Astrocyte of the spinal cord (primary cell): Measurements from ENCODE around the gene CEND1.

Source experiments
- DNase-seq: peaks from one replicate; pipeline ENCODE4 v3.0.0; 2011; ENCODE audit warnings: low read depth, low spot score
- H3K4me3 ChIP-seq: 2 replicates; pipeline ENCODE4 v1.5.1; 2011; ENCODE audit warnings: low read depth, mild to moderate bottlenecking, low read length, moderate library complexity
- in situ Hi-C: cut with HindIII; loops from 2 replicates; pipeline ENCODE4 v1.10.0; 2017; ENCODE audit warnings: low sequenced_read_pairs
- TF ChIP-seq, protein P1 (sequence below): IDR thresholded peaks from 2 replicates; pipeline ENCODE4 v1.5.1; 2012; ENCODE audit warnings: low read depth, mild to moderate bottlenecking, low read length, inconsistent platforms

Gene CEND1

DNA sequence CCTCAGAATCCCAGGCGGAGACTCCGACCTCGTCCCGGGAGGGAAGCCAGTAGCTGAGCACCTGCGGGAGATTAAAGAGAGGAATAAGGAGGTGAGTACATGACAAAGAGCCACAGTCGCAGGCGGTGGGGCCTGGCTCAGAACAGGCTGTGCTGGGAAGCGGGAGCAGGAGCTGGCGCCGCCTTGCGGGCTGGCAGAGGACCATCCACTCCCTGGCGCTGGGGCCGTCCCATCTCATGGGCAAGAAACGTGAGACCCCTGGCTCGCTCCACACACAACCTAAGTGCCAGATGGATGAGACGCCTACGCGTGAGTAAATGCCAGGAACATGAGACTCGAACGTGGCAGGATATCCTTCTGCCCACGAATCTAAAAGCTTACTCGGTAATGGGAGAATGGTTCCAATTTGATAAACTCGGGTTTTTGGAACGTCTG lies 6.3 kb downstream of the CEND1 start:
- in situ Hi-C loops: no loop called here
- TF ChIP-seq, protein P1, sequence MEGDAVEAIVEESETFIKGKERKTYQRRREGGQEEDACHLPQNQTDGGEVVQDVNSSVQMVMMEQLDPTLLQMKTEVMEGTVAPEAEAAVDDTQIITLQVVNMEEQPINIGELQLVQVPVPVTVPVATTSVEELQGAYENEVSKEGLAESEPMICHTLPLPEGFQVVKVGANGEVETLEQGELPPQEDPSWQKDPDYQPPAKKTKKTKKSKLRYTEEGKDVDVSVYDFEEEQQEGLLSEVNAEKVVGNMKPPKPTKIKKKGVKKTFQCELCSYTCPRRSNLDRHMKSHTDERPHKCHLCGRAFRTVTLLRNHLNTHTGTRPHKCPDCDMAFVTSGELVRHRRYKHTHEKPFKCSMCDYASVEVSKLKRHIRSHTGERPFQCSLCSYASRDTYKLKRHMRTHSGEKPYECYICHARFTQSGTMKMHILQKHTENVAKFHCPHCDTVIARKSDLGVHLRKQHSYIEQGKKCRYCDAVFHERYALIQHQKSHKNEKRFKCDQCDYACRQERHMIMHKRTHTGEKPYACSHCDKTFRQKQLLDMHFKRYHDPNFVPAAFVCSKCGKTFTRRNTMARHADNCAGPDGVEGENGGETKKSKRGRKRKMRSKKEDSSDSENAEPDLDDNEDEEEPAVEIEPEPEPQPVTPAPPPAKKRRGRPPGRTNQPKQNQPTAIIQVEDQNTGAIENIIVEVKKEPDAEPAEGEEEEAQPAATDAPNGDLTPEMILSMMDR: peak; percentile 94
- peak; percentile 85 for DNase-seq
- no peak overlapping the region for H3K4me3 ChIP-seq

- no peak overlapping the region for H3K4me3 ChIP-seq
- in situ Hi-C loops: no loop called here
- TF ChIP-seq, protein P1: no peak
- no peak for DNase-seq
Measured at GRCh38 chr11:782264-783174, 7.4 kb downstream of the CEND1 start.

- in situ Hi-C loops: no loop called here
- no peak overlapping the region for H3K4me3 ChIP-seq
- TF ChIP-seq, protein P1: no peak
- no peak for DNase-seq
Measured at GRCh38 chr11:779955-780532, 9.8 kb downstream of the CEND1 start.

DNA sequence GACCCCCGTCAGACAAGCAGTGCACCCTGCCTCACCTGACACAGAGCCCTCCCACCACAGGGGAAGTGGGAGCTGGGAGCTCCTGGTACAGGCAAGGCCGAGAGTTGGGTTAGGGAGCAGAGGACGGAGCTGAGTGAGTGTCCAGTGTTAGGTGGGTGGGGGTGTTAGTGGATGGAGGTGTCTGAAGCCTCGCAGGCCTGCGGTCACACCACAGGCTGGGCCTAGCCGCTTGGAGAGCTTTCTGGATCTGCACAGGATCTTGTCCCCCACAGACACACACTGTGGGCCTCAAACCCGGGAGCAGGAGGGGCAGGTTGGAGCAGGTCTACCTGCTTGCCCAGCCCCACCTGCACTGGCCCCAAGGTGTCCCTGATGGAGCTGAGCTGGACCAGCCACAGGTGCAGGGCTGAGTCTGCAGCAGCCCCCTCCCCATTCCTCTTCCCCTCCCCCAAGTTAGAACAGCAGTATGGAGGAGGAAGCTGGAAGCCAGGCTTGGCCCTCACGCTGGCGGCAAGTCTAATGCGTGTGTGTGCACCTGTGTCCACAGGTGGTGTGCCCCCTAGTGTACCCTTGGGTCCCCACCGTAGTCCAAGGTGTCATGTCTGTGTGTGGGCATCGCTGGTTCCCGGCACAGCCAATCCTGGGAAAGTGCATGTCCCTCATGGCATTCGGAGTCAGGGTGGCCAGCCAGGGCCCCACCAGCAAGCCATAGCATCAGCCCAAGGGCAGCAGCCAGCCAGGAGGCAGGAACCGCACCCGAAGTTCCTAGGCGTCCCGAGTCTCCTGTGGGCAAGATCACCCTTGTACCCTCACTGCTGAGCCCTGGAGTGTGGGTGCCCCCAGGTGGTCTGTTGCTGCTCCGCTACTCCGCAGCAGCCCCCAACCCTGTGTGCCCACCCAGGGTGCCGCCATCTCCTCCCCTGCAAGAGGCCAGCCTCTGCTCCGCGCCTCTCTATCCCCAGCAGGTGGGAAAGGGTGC lies 10.6 kb downstream of the CEND1 start:
- in situ Hi-C loops: no loop called here
- no peak overlapping the region for H3K4me3 ChIP-seq
- TF ChIP-seq, protein P1: no peak
- no peak for DNase-seq

DNA sequence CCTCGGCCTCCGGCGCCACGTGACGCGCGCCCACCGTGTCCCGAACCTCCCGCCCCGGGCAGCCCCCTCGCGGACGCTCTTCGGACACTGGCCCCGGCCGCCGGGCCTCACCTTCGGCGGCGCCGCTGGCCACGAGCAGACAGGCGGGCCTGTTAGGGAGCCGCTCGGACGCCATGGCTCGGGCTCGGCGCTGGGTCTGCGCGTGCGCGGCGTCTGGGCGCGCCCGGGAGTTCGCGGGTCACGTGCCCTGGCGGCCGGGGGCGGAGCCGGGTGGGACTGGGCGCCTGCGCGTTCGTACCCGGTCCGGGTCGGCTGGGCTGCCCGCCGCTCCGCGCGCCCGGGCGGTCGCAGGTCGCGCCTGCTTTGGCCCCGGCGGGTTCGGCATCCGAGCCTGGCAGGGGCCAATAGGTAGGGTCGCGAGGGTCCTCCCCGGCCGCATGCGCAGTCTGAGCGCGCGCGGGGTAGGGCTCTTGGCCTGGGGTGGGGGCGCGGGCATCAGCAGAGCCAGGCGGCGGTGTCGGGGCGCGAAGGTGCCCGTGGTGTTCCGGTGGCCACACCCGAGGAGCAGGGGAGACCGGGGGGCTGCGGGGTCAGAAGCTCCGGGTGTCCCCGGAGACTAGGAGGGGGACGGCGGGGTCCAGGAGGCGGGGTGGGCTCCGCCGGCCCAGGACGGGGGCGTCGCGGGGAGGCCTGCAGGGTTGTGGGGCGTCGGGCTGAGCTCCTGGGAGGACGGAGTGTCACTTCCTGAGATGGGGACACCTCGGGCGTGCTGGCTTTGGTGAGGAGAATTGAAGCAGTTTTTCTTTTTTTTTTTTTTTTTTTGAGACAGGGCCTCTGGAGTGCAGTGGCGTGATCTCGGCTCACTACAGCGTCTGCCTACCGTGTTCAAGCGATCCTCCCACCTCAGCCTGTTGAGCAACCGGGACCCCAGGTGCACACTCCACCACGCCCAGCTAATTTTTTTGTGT lies 12.3 kb downstream of the CEND1 start, which contains the start of gene GATD1:
Gene GATD1 (minus strand): TSS at position 200 of the 968 bp plus-strand sequence. CDS start 25 bp downstream, at position 175.
- TF ChIP-seq, protein P1: no peak
- DNase-seq: peak; percentile 82
- H3K4me3 ChIP-seq: peak within 1 kb of the TSS; percentile 77
- in situ Hi-C loops: no loop called here
